ENCODE results near the gene ZBTB7C.
"Not testable (repeated sequence)": the region's sequence is repeated elsewhere in the genome, so short reads cannot be mapped to it uniquely, and the experiment has no call there.

ZBTB7C gene

GRCh38 chr18:48292782-48293424 lies 116.3 kb downstream of the ZBTB7C start:
- Histone ChIP-seq H3K4me1 (ENCODE audit: insufficient read depth, low read length) (peaks cover 17% of the 10 kb centered on the region), H3K9me3 (ENCODE audit: control insufficient read depth, insufficient read depth, low read length) (no peaks in the 10 kb centered on the region), H3K9ac (ENCODE audit: low read depth, low read length) (no peak overlapping the region), H3K36me3 (ENCODE audit: insufficient read depth, low read length) (no peaks in the 10 kb centered on the region)

GRCh38 chr18:48292229-48292628 lies 117.0 kb downstream of the ZBTB7C start:
- H3K36me3 ChIP-seq (ENCODE audit: insufficient read depth, low read length): no peaks in the 10 kb centered on the region
- H3K9me3 ChIP-seq (ENCODE audit: control insufficient read depth, insufficient read depth, low read length): no peaks in the 10 kb centered on the region
- no peak overlapping the region for H3K9ac ChIP-seq (ENCODE audit: low read depth, low read length)
- H3K4me1 ChIP-seq (ENCODE audit: insufficient read depth, low read length): peaks cover 17% of the 10 kb centered on the region

GRCh38 chr18:48290162-48290926 lies 118.8 kb downstream of the ZBTB7C start:
- H3K9me3 ChIP-seq (ENCODE audit: control insufficient read depth, insufficient read depth, low read length): no peaks in the 10 kb centered on the region
- peaks cover 11% of the 10 kb centered on the region for H3K4me1 ChIP-seq (ENCODE audit: insufficient read depth, low read length)
- no peaks in the 10 kb centered on the region for H3K36me3 ChIP-seq (ENCODE audit: insufficient read depth, low read length)
- H3K9ac ChIP-seq (ENCODE audit: low read depth, low read length): no peak overlapping the region

GRCh38 chr18:48284743-48285142 lies 124.4 kb downstream of the ZBTB7C start:
- Histone ChIP-seq H3K9me3 (ENCODE audit: control insufficient read depth, insufficient read depth, low read length) (no peaks in the 10 kb centered on the region), H3K9ac (ENCODE audit: low read depth, low read length) (no peak overlapping the region), H3K4me1 (ENCODE audit: insufficient read depth, low read length) (no peaks in the 10 kb centered on the region), H3K36me3 (ENCODE audit: insufficient read depth, low read length) (no peaks in the 10 kb centered on the region)

GRCh38 chr18:48284011-48284410 lies 125.2 kb downstream of the ZBTB7C start:
- not testable (repeated sequence) for H3K36me3 ChIP-seq (ENCODE audit: insufficient read depth, low read length); H3K4me1 ChIP-seq (ENCODE audit: insufficient read depth, low read length); H3K9me3 ChIP-seq (ENCODE audit: control insufficient read depth, insufficient read depth, low read length); H3K9ac ChIP-seq (ENCODE audit: low read depth, low read length)

GRCh38 chr18:48281460-48281859 lies 127.7 kb downstream of the ZBTB7C start:
- not testable (repeated sequence) for H3K9ac ChIP-seq (ENCODE audit: low read depth, low read length); H3K36me3 ChIP-seq (ENCODE audit: insufficient read depth, low read length); H3K4me1 ChIP-seq (ENCODE audit: insufficient read depth, low read length); H3K9me3 ChIP-seq (ENCODE audit: control insufficient read depth, insufficient read depth, low read length)

GRCh38 chr18:48279312-48279711 lies 129.9 kb downstream of the ZBTB7C start:
- Histone ChIP-seq H3K9ac (ENCODE audit: low read depth, low read length) (no peak overlapping the region), H3K9me3 (ENCODE audit: control insufficient read depth, insufficient read depth, low read length) (no peaks in the 10 kb centered on the region), H3K4me1 (ENCODE audit: insufficient read depth, low read length) (no peaks in the 10 kb centered on the region), H3K36me3 (ENCODE audit: insufficient read depth, low read length) (no peaks in the 10 kb centered on the region)

GRCh38 chr18:48278081-48278480 lies 131.1 kb downstream of the ZBTB7C start:
- H3K36me3 ChIP-seq (ENCODE audit: insufficient read depth, low read length): no peaks in the 10 kb centered on the region
- H3K9ac ChIP-seq (ENCODE audit: low read depth, low read length): no peak overlapping the region
- no peaks in the 10 kb centered on the region for H3K4me1 ChIP-seq (ENCODE audit: insufficient read depth, low read length)
- H3K9me3 ChIP-seq (ENCODE audit: control insufficient read depth, insufficient read depth, low read length): no peaks in the 10 kb centered on the region

- Histone ChIP-seq H3K36me3 (ENCODE audit: insufficient read depth, low read length) (no peaks in the 10 kb centered on the region), H3K9me3 (ENCODE audit: control insufficient read depth, insufficient read depth, low read length) (no peaks in the 10 kb centered on the region), H3K9ac (ENCODE audit: low read depth, low read length) (no peak overlapping the region), H3K4me1 (ENCODE audit: insufficient read depth, low read length) (no peaks in the 10 kb centered on the region)
Measured at GRCh38 chr18:48274301-48274700, 134.9 kb downstream of the ZBTB7C start.

GRCh38 chr18:48270929-48271328 lies 138.3 kb downstream of the ZBTB7C start:
- H3K9ac ChIP-seq (ENCODE audit: low read depth, low read length): no peak overlapping the region
- H3K9me3 ChIP-seq (ENCODE audit: control insufficient read depth, insufficient read depth, low read length): no peaks in the 10 kb centered on the region
- no peaks in the 10 kb centered on the region for H3K4me1 ChIP-seq (ENCODE audit: insufficient read depth, low read length)
- no peaks in the 10 kb centered on the region for H3K36me3 ChIP-seq (ENCODE audit: insufficient read depth, low read length)

- no peaks in the 10 kb centered on the region for H3K9me3 ChIP-seq (ENCODE audit: control insufficient read depth, insufficient read depth, low read length)
- H3K4me1 ChIP-seq (ENCODE audit: insufficient read depth, low read length): no peaks in the 10 kb centered on the region
- no peaks in the 10 kb centered on the region for H3K36me3 ChIP-seq (ENCODE audit: insufficient read depth, low read length)
- H3K9ac ChIP-seq (ENCODE audit: low read depth, low read length): no peak overlapping the region; the same call in 1 of the 2 replicates
Measured at GRCh38 chr18:48265328-48265727, 143.9 kb downstream of the ZBTB7C start.

- no peak overlapping the region for H3K9ac ChIP-seq (ENCODE audit: low read depth, low read length)
Measured at GRCh38 chr18:48263914-48264902, 145.0 kb downstream of the ZBTB7C start.

GRCh38 chr18:48263192-48263853 lies 145.9 kb downstream of the ZBTB7C start:
- Histone ChIP-seq H3K9ac (ENCODE audit: low read depth, low read length) (no peak overlapping the region), H3K9me3 (ENCODE audit: control insufficient read depth, insufficient read depth, low read length) (no peaks in the 10 kb centered on the region), H3K4me1 (ENCODE audit: insufficient read depth, low read length) (no peaks in the 10 kb centered on the region), H3K36me3 (ENCODE audit: insufficient read depth, low read length) (no peaks in the 10 kb centered on the region)

More at GRCh38 chr18:48263914-48264902, 145.0 kb downstream of the ZBTB7C start:
- Histone ChIP-seq H3K9me3 (ENCODE audit: control insufficient read depth, insufficient read depth, low read length) (no peaks in the 10 kb centered on the region), H3K4me1 (ENCODE audit: insufficient read depth, low read length) (no peaks in the 10 kb centered on the region), H3K36me3 (ENCODE audit: insufficient read depth, low read length) (no peaks in the 10 kb centered on the region)

GRCh38 chr18:48260237-48260636 lies 148.9 kb downstream of the ZBTB7C start:
- no peaks in the 10 kb centered on the region for H3K9me3 ChIP-seq (ENCODE audit: control insufficient read depth, insufficient read depth, low read length)
- no peaks in the 10 kb centered on the region for H3K36me3 ChIP-seq (ENCODE audit: insufficient read depth, low read length)
- H3K9ac ChIP-seq (ENCODE audit: low read depth, low read length): no peak overlapping the region
- H3K4me1 ChIP-seq (ENCODE audit: insufficient read depth, low read length): no peaks in the 10 kb centered on the region

All from ES-I3 (cell line).